NCI-H82 treated with DMSO at 0.1 percent for 48 hours (cell line): Measurements from ENCODE around the gene PLEKHA7.

Source experiments
- DNase-seq: peaks from one replicate; lab custom pipeline; 2025; ENCODE audit not compliant: unreplicated experiment; lab: John Stamatoyannopoulos, UW

Gene PLEKHA7

GRCh38 chr11:16815047-16815767 is 199.0 kb downstream of the PLEKHA7 start:
- DNase-seq: no peak

- DNase-seq: no peak
These were observed 199.7 kb downstream of the PLEKHA7 start for GRCh38 chr11:16814410-16815046.

- DNase-seq: no peak
These were observed 201.1 kb downstream of the PLEKHA7 start for GRCh38 chr11:16813126-16813525.

GRCh38 chr11:16812274-16812673 is 201.9 kb downstream of the PLEKHA7 start:
- DNase-seq: no peak

- no peak for DNase-seq
These were observed 202.8 kb downstream of the PLEKHA7 start for GRCh38 chr11:16811136-16812020.

- DNase-seq: no peak
These were observed 204.1 kb downstream of the PLEKHA7 start for GRCh38 chr11:16809886-16810668.

- DNase-seq: no peak
These were observed 206.9 kb downstream of the PLEKHA7 start for GRCh38 chr11:16807306-16807705.

GRCh38 chr11:16806791-16807190 is 207.4 kb downstream of the PLEKHA7 start:
- no peak for DNase-seq

- DNase-seq: no peak
These were observed 208.3 kb downstream of the PLEKHA7 start for GRCh38 chr11:16805938-16806337.

GRCh38 chr11:16804104-16804947 is 209.9 kb downstream of the PLEKHA7 start:
- DNase-seq: no peak

- no peak for DNase-seq
These were observed 212.8 kb downstream of the PLEKHA7 start for GRCh38 chr11:16801288-16801980.

- no peak for DNase-seq
These were observed 213.8 kb downstream of the PLEKHA7 start for GRCh38 chr11:16800382-16800781.

GRCh38 chr11:16799890-16800289 is 214.3 kb downstream of the PLEKHA7 start:
- no peak for DNase-seq

GRCh38 chr11:16799221-16799620 is 215.0 kb downstream of the PLEKHA7 start:
- DNase-seq: no peak

GRCh38 chr11:16797776-16798175 is 216.4 kb downstream of the PLEKHA7 start:
- DNase-seq: no peak

GRCh38 chr11:16796311-16796710 is 217.9 kb downstream of the PLEKHA7 start:
- no peak for DNase-seq

GRCh38 chr11:16795146-16795545 is 219.1 kb downstream of the PLEKHA7 start:
- DNase-seq: no peak

- DNase-seq: no peak
These were observed 220.0 kb downstream of the PLEKHA7 start for GRCh38 chr11:16794047-16794818.

GRCh38 chr11:16793511-16793910 is 220.7 kb downstream of the PLEKHA7 start:
- no peak for DNase-seq
